GM12873 (cell line): ENCODE results near the gene OR6C2.

ENCODE experiments used
- CTCF ChIP-seq: IDR thresholded peaks from 2 replicates; pipeline ENCODE4 v1.5.1; 2012; ENCODE audit warnings: low read depth, mild to moderate bottlenecking, moderate library complexity, low read length, control low read depth; ENCODE audit not compliant: insufficient read depth; ENCODE audit errors: missing control alignments

OR6C2 gene

DNA sequence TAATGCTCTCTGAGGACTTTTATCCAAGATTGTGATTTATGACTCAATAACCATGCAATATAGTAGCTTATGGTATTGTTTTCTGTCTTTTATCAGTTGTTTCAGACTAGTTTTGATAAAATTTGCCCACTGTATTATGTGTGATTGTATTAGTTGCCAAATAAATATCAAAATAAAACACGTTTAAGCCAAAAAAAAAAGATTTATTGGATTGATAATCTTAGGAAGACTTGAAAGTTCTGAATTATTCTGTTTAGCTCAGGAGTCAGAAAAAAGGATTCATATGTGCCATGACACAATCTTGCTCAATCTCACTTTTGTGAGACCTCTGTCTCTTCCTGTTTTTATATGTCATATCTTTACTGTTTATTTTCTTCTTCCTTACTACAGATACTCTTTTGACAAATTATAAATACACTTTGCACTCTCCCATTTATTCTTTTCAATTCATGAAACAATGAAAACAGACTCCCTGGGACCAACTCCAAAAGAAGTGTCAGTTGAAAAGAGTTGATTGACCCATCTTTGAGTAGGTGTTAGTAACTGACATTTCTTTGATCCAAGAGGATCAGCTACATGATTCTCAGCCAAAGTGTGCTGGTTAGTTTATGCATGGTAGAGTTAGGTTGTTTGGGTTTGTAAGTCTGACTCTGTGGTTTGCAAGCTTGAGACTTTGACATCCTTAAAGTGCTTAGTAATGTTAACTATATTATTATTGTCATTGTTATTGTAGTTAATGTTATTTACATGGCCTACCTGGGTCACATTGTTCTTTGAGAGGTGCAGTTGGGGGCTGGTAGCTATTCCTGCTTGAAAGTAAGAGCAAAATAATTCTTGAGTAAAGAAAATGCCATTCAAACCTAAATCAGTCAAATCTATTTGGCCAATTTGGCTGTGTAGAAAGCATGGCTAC is 15.3 kb upstream of the OR6C2 start:
- no peak for TF ChIP-seq CTCF

DNA sequence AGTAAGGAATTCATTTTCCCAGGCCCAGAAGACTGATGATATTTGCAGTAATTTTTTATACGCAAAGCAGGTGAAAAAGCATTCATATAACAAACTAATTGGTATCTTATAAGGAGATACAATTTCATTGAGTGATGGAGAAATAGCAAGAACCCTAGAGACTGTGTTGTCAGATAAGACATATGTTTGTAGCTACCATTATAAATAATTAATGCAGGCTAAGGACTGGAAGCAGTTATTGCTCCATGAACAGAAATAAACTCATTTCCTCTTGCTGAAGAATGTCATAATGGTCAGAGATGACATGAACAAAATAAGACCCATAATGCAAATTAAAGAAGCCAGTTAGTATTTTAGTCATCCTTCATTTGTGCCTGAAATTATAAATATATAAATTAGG is 1.5 kb downstream of the OR6C2 start:
- no peak for TF ChIP-seq CTCF

- no peak for TF ChIP-seq CTCF
These were observed 2.5 kb downstream of the OR6C2 start for GRCh38 chr12:55446326-55446725.

GRCh38 chr12:55448825-55449224 is 4.9 kb downstream of the OR6C2 start:
- no peak for TF ChIP-seq CTCF

DNA sequence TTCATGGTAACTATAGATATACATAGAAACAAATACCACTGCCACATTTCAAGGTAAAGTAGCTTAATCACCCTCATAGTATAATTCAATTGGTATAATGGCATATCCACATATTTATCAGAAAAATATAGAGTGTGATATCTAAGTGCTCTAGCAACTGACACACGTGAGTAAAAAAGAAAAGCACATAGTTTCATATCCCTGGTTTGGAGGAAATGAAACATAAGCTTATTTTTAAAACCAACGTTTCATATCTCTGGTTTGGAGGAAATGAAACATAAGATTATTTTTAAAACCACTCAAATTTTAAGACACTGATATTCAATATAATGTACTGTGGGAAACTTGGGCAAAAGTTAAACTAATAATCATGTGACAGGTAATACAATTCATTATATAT is 24.0 kb downstream of the OR6C2 start:
- TF ChIP-seq CTCF, result no peak

DNA sequence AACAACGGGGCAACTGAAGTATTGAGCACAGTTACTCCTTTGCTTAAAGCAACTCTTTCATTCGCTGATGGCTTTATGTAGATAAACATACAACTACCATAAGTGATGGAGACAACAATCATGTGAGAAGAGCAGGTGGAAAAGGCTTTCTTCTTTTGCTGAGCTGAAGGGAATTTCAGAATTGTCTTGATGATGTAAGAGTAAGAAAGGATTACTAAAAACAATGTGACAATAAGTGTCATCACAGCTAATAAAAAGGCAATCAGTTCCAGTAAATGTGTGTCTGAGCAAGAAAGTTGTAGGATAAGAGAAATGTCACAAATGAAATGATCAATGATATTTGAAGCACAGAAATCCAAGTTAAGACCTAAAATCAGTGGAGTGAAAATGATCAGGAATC is 25.4 kb downstream of the OR6C2 start:
- no peak for TF ChIP-seq CTCF

GRCh38 chr12:55470088-55470829 is 26.4 kb downstream of the OR6C2 start, which contains the start of gene OR6C70:
TSS of gene OR6C70 (minus strand) at chr12:55470138. CDS start at chr12:55470138, 0 bp downstream.
- no peak for TF ChIP-seq CTCF
